ENCODE measurements around the gene PGBD1. TPM values are rescaled to one million over a fixed set of nuclear protein-coding genes. Genes with fewer than 3 reads are reported as not detected.

Gene PGBD1
- total RNA-seq, 4 donors from 2014 or later = 2.6 to 10.9 (median 7.0) TPM

DNA sequence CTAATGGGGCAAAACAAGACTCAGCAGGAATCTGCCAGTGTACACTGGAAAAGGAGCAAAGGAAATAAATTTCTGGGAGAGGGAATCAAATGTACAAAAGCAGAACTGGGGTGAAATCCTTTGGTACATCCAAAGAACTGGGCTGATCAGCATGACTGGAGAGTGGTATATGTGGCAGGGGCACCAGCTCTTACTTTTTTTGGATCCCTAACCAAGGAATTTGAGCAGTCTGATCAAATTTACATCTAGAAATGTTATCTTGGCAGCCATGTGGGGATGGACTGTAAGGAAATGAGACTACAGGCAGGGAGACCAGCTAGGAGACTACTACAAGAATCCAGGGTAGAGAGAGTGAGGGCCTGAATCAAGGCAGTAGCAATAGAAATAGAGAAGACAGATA lies 55.7 kb downstream of the PGBD1 start:
- Histone ChIP-seq H3K27ac (peak overlapping the region; percentile 99), H3K36me3 (no peaks in the 10 kb centered on the region), H3K4me1 (no peaks in the 10 kb centered on the region), H3K4me3 (peak overlapping the region; percentile 75 to 79), H3K27me3 (no peaks in the 10 kb centered on the region), H3K9me3 (no peaks in the 10 kb centered on the region)
- TF ChIP-seq POLR2A (IDR thresholded peaks at IDR 0.05) = no peak
- TF ChIP-seq, protein P1, sequence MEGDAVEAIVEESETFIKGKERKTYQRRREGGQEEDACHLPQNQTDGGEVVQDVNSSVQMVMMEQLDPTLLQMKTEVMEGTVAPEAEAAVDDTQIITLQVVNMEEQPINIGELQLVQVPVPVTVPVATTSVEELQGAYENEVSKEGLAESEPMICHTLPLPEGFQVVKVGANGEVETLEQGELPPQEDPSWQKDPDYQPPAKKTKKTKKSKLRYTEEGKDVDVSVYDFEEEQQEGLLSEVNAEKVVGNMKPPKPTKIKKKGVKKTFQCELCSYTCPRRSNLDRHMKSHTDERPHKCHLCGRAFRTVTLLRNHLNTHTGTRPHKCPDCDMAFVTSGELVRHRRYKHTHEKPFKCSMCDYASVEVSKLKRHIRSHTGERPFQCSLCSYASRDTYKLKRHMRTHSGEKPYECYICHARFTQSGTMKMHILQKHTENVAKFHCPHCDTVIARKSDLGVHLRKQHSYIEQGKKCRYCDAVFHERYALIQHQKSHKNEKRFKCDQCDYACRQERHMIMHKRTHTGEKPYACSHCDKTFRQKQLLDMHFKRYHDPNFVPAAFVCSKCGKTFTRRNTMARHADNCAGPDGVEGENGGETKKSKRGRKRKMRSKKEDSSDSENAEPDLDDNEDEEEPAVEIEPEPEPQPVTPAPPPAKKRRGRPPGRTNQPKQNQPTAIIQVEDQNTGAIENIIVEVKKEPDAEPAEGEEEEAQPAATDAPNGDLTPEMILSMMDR (IDR thresholded peaks at IDR 0.05) = no peak
- intact Hi-C loops (cut with DNase I; ENCODE audit: low total_unique reads) = no loop called here
- DNase-seq = no peak

DNA sequence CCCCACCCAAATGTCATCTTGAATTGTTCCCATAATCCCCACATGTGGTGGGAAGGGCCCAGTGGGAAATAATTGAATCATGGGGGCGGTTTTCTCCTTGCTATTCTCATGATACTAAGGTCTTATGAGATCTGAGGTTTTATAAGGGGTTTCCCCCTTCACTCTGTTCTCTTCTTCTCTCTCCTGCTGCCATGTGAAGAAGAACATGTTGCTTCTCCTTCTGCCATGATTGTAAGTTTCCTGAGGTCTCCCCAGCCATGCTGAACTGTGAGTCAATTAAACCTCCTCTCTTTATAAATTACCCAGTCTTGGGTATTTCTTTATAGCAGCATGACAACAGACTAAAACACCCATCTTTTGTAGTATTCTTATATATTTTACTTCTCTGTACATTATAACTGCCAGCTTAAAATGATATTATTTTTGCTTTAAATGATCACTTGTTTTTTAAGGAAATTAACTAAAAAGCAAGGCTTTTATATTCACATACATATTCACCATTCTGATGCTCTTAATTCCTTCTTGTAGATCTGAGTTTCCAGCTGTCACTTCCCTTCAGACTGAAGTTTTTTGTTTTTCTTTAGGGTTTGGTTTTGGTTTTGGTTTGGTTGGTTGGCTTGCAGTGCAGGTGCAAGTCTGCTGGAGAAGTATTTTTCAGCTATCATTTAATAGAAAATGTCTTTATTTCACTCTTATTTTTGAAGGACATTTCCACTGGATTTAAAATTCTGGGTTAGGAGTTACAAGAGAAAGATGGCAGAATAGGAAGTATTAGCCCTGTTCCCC lies 59.1 kb downstream of the PGBD1 start:
- no peak for DNase-seq
- no peak overlapping the region for H3K4me3 ChIP-seq
- no peak overlapping the region for H3K27ac ChIP-seq
- H3K27me3 ChIP-seq = no peaks in the 10 kb centered on the region
- TF ChIP-seq, protein P1 (IDR thresholded peaks at IDR 0.05) = no peak
- no peak for TF ChIP-seq POLR2A (IDR thresholded peaks at IDR 0.05)
- no peaks in the 10 kb centered on the region for H3K9me3 ChIP-seq
- H3K36me3 ChIP-seq = no peaks in the 10 kb centered on the region
- intact Hi-C loops (cut with DNase I; ENCODE audit: low total_unique reads) = no loop called here
- no peaks in the 10 kb centered on the region for H3K4me1 ChIP-seq

DNA sequence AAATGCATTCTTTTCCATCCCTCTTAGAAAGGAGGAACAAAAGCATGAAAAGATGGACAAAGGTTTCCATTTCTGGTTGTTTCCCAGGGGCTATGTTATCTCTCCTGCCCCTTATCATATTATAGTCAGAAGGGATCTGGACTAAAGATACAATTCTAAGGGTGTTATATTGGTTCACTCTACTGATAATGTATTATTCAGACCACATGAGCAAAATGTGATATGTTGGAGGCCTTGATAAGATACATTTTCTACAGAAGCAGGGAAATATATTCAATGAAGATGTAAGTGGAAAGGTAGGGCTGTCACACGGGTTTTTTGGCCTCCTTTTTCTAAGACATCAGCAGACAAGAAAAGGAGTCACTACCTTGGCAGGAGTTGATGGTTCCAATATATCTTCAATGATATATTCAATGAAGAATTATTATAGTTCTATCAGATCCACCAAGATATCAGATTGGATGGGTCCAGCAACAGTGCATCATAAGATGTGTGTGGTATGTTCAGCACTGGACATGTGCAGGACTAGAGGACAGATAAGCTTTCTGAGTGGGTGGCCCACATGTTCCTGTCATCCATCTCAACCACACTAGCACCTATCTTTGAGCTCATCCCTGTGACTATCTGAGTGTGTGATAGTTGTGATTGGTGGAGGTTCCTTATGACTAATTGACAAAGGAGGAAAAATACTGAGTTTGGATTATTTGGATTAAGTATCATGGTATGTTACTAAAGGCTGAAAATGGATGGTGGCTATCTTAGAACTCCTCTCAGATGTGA lies 62.7 kb downstream of the PGBD1 start:
- intact Hi-C loops (cut with DNase I; ENCODE audit: low total_unique reads) = no loop called here
- Histone ChIP-seq H3K27ac (no peak overlapping the region), H3K36me3 (no peaks in the 10 kb centered on the region), H3K27me3 (no peaks in the 10 kb centered on the region), H3K9me3 (no peaks in the 10 kb centered on the region), H3K4me3 (no peak overlapping the region), H3K4me1 (no peaks in the 10 kb centered on the region)
- no peak for TF ChIP-seq POLR2A (IDR thresholded peaks at IDR 0.05)
- TF ChIP-seq, protein P1 (IDR thresholded peaks at IDR 0.05) = no peak
- DNase-seq = no peak

DNA sequence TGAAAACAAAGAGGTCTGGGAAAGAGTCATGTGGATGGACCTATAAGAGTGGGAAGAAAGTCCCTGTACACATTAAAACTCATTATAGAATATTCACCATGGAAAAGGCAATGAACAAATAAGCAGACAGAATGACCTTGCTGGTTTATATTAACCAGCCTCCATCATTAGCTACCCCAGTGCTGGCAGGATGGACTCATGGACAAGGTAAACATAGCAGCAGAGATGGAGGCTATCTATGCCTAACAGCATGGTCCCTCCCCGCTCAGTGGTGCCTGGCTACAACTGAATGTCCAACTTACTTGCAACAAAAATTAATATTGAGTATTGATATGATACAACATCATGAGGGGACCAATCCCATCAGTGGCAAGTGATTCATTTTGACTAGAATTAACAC lies 63.8 kb downstream of the PGBD1 start:
- no peak for DNase-seq
- Histone ChIP-seq H3K9me3 (no peaks in the 10 kb centered on the region), H3K27ac (no peak overlapping the region), H3K4me3 (no peak overlapping the region), H3K4me1 (no peaks in the 10 kb centered on the region), H3K27me3 (no peaks in the 10 kb centered on the region), H3K36me3 (no peaks in the 10 kb centered on the region)
- no peak for TF ChIP-seq POLR2A (IDR thresholded peaks at IDR 0.05)
- TF ChIP-seq, protein P1 (IDR thresholded peaks at IDR 0.05) = no peak
- intact Hi-C loops (cut with DNase I; ENCODE audit: low total_unique reads) = no loop called here

DNA sequence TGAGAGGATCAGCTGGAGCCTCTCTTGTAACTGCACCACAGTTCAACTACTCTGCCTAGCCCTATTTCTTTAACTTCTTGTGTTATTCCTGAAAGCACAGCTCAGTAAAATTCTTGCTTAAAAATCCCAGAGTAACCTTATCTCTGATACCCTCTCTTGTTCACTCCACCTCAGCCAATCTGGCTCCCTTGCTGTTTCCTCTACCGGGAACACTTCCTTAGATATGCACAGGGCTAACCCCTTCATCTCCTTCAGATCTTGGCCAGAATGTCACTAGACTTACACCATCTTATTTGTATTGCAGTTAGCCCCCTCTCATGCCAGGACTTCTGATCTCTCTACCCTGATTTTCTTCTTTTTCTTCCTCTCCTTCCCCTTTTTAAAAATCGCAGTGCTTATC lies 65.7 kb downstream of the PGBD1 start:
- no peak for DNase-seq
- Histone ChIP-seq H3K36me3 (no peaks in the 10 kb centered on the region), H3K4me3 (no peak overlapping the region), H3K27ac (no peak overlapping the region), H3K27me3 (no peaks in the 10 kb centered on the region), H3K9me3 (no peaks in the 10 kb centered on the region), H3K4me1 (peaks cover 0 to 5% of the 10 kb centered on the region in 2 donors)
- TF ChIP-seq POLR2A (IDR thresholded peaks at IDR 0.05) = no peak
- TF ChIP-seq, protein P1 (IDR thresholded peaks at IDR 0.05) = no peak
- intact Hi-C loops (cut with DNase I; ENCODE audit: low total_unique reads) = no loop called here
